ENCODE data around the gene SDK1. TPM values are rescaled to one million over a fixed set of nuclear protein-coding genes. Genes with fewer than 3 reads are reported as not detected.

Gene SDK1
- total and polyA plus RNA-seq, 2 experiments from 2014 or later = 2.1 to 10.0 TPM

- H3K27ac Mint-ChIP-seq = 0 out of 2 replicates have a peak overlapping the region, but pooled peaks have one; percentile 10
- Histone ChIP-seq H4K20me1 (replicated peaks; ENCODE audit: insufficient read depth) (no peaks in the 10 kb centered on the region), H2AFZ (no peak overlapping the region), H3K27me3 (ENCODE audit: insufficient read depth) (no peaks in the 10 kb centered on the region), H3K4me3 (no peak overlapping the region), H3K79me2 (replicated peaks; ENCODE audit: insufficient read depth) (no peaks in the 10 kb centered on the region), H3F3A (replicated peaks; ENCODE audit: low read depth) (no peaks in the 10 kb centered on the region), H3K27ac (ENCODE audit: low read depth) (no peak overlapping the region), H3K36me3 (ENCODE audit: insufficient read depth) (no peaks in the 10 kb centered on the region; the same call in 1 of the 2 replicates), H3K4me1 (ENCODE audit: insufficient read depth) (no peaks in the 10 kb centered on the region), H3K4me2 (no peak overlapping the region), H3K9me2 (ENCODE audit: insufficient read depth) (no peaks in the 10 kb centered on the region; the same call in 1 of the 2 replicates)
- H3K4me1 Mint-ChIP-seq = peaks cover 5% of the 10 kb centered on the region; the same call in 1 of the 3 replicates
- H3K27me3 Mint-ChIP-seq (ENCODE audit: insufficient read depth, low read depth, poor library complexity) = peaks cover 2% of the 10 kb centered on the region
- H3K4me3 Mint-ChIP-seq = no peak overlapping the region
- DNase-seq (ENCODE audit: low spot score) = no peak
- peaks cover 8% of the 10 kb centered on the region; the same call in 1 of the 3 replicates for H3K36me3 Mint-ChIP-seq (ENCODE audit: low read depth)
- peaks cover 17% of the 10 kb centered on the region for H3K9me3 Mint-ChIP-seq
- ATAC-seq = no peak
- TF ChIP-seq, protein P1, sequence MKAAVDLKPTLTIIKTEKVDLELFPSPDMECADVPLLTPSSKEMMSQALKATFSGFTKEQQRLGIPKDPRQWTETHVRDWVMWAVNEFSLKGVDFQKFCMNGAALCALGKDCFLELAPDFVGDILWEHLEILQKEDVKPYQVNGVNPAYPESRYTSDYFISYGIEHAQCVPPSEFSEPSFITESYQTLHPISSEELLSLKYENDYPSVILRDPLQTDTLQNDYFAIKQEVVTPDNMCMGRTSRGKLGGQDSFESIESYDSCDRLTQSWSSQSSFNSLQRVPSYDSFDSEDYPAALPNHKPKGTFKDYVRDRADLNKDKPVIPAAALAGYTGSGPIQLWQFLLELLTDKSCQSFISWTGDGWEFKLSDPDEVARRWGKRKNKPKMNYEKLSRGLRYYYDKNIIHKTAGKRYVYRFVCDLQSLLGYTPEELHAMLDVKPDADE (IDR thresholded peaks at IDR 0.05) = no peak
- TF ChIP-seq EZH2phosphoT487 (IDR thresholded peaks at IDR 0.05; ENCODE audit: unreplicated experiment) (no peak), CREB1 (CRISPR knock-in tag; IDR thresholded peaks at IDR 0.05; ENCODE audit: low read depth) (no peak), ZNF114 (CRISPR knock-in tag; IDR thresholded peaks at IDR 0.05) (no peak), EZH2 (IDR thresholded peaks at IDR 0.05; ENCODE audit: low read depth, unreplicated experiment) (no peak), NANOG (IDR thresholded peaks at IDR 0.05; ENCODE audit: borderline replicate concordance) (no peak), STAT1 (IDR thresholded peaks at IDR 0.05; ENCODE audit: unreplicated experiment) (no peak), ZNF331 (CRISPR knock-in tag; IDR thresholded peaks at IDR 0.05; ENCODE audit: low read depth) (no peak), JUNB (IDR thresholded peaks at IDR 0.05; ENCODE audit: unreplicated experiment) (no peak), CTCF (conservative IDR thresholded peaks at IDR 0.05; ENCODE audit: low read depth in 2 of 2) (no peak), POLR2AphosphoS5 (IDR thresholded peaks at IDR 0.05; ENCODE audit: low read depth) (no peak)
- TF ChIP-seq, protein P2, sequence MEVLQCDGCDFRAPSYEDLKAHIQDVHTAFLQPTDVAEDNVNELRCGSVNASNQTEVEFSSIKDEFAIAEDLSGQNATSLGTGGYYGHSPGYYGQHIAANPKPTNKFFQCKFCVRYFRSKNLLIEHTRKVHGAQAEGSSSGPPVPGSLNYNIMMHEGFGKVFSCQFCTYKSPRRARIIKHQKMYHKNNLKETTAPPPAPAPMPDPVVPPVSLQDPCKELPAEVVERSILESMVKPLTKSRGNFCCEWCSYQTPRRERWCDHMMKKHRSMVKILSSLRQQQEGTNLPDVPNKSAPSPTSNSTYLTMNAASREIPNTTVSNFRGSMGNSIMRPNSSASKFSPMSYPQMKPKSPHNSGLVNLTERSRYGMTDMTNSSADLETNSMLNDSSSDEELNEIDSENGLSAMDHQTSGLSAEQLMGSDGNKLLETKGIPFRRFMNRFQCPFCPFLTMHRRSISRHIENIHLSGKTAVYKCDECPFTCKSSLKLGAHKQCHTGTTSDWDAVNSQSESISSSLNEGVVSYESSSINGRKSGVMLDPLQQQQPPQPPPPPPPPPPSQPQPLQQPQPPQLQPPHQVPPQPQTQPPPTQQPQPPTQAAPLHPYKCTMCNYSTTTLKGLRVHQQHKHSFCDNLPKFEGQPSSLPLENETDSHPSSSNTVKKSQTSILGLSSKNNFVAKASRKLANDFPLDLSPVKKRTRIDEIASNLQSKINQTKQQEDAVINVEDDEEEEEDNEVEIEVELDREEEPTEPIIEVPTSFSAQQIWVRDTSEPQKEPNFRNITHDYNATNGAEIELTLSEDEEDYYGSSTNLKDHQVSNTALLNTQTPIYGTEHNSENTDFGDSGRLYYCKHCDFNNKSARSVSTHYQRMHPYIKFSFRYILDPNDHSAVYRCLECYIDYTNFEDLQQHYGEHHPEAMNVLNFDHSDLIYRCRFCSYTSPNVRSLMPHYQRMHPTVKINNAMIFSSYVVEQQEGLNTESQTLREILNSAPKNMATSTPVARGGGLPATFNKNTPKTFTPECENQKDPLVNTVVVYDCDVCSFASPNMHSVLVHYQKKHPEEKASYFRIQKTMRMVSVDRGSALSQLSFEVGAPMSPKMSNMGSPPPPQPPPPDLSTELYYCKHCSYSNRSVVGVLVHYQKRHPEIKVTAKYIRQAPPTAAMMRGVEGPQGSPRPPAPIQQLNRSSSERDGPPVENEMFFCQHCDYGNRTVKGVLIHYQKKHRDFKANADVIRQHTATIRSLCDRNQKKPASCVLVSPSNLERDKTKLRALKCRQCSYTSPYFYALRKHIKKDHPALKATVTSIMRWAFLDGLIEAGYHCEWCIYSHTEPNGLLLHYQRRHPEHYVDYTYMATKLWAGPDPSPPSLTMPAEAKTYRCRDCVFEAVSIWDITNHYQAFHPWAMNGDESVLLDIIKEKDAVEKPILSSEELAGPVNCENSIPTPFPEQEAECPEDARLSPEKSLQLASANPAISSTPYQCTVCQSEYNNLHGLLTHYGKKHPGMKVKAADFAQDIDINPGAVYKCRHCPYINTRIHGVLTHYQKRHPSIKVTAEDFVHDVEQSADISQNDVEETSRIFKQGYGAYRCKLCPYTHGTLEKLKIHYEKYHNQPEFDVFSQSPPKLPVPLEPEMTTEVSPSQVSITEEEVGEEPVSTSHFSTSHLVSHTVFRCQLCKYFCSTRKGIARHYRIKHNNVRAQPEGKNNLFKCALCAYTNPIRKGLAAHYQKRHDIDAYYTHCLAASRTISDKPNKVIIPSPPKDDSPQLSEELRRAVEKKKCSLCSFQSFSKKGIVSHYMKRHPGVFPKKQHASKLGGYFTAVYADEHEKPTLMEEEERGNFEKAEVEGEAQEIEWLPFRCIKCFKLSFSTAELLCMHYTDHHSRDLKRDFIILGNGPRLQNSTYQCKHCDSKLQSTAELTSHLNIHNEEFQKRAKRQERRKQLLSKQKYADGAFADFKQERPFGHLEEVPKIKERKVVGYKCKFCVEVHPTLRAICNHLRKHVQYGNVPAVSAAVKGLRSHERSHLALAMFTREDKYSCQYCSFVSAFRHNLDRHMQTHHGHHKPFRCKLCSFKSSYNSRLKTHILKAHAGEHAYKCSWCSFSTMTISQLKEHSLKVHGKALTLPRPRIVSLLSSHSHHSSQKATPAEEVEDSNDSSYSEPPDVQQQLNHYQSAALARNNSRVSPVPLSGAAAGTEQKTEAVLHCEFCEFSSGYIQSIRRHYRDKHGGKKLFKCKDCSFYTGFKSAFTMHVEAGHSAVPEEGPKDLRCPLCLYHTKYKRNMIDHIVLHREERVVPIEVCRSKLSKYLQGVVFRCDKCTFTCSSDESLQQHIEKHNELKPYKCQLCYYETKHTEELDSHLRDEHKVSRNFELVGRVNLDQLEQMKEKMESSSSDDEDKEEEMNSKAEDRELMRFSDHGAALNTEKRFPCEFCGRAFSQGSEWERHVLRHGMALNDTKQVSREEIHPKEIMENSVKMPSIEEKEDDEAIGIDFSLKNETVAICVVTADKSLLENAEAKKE (CRISPR knock-in tag; IDR thresholded peaks at IDR 0.05) = no peak
- TF ChIP-seq, protein P3, sequence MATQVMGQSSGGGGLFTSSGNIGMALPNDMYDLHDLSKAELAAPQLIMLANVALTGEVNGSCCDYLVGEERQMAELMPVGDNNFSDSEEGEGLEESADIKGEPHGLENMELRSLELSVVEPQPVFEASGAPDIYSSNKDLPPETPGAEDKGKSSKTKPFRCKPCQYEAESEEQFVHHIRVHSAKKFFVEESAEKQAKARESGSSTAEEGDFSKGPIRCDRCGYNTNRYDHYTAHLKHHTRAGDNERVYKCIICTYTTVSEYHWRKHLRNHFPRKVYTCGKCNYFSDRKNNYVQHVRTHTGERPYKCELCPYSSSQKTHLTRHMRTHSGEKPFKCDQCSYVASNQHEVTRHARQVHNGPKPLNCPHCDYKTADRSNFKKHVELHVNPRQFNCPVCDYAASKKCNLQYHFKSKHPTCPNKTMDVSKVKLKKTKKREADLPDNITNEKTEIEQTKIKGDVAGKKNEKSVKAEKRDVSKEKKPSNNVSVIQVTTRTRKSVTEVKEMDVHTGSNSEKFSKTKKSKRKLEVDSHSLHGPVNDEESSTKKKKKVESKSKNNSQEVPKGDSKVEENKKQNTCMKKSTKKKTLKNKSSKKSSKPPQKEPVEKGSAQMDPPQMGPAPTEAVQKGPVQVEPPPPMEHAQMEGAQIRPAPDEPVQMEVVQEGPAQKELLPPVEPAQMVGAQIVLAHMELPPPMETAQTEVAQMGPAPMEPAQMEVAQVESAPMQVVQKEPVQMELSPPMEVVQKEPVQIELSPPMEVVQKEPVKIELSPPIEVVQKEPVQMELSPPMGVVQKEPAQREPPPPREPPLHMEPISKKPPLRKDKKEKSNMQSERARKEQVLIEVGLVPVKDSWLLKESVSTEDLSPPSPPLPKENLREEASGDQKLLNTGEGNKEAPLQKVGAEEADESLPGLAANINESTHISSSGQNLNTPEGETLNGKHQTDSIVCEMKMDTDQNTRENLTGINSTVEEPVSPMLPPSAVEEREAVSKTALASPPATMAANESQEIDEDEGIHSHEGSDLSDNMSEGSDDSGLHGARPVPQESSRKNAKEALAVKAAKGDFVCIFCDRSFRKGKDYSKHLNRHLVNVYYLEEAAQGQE (IDR thresholded peaks at IDR 0.05; ENCODE audit: unreplicated experiment) = no peak
Measured at GRCh38 chr7:3733541-3734140, 432.6 kb downstream of the SDK1 start.

Measured in GM23338 (cell line).